Lower leg skin (tissue), 4 donors: ENCODE results near the gene HDAC7. TPM values are rescaled to one million over a fixed set of nuclear protein-coding genes. Genes with fewer than 3 reads are reported as not detected.

Source experiments
- DNase-seq, 2 donors: peaks; one replicate each; pipeline ENCODE4 v3.0.0-alpha.2; 2019; ENCODE audit warnings: low spot score in 2 of 2
- H3K4me3 ChIP-seq: fragments of 200-600 bp; sonication (generic); 2 replicates; pipeline ENCODE4 v1.5.1; 2017; ENCODE audit warnings: mild to moderate bottlenecking, low read depth; ENCODE audit not compliant: poor library complexity, severe bottlenecking
- CTCF ChIP-seq, 3 donors: fragments of 450-650 bp; IDR thresholded peaks; one replicate each; pipeline ENCODE4 v1.5.1; 2016; ENCODE audit warnings: antibody characterized with exemption in 3 of 3, mild to moderate bottlenecking in 3 of 3, moderate library complexity in 2 of 3
- POLR2A ChIP-seq, 2 donors: fragments of 450-650 bp; IDR thresholded peaks; one replicate each; pipeline ENCODE4 v1.6.1; 2016 to 2017; ENCODE audit warnings: antibody characterized with exemption in 2 of 2, mild to moderate bottlenecking in 1 of 2, moderate library complexity in 1 of 2
- WGBS, 2 donors: methylation state at CpG; one replicate each; pipeline ENCODE4 v1.1.5; 2018; 5-methylcytosine and 5-hydroxymethylcytosine counted together
- intact Hi-C: fragments of 100-400 bp; cut with DNase I; formaldehyde crosslinking; loops from one replicate; pipeline ENCODE4 v1.15.0; 2023; ENCODE audit warnings: low total_unique reads
- total RNA-seq, 4 donors: library from RNA; depleted of rRNA; stranded (reverse); fragments of >200 nt; gene quantifications; one replicate each; pipeline ENCODE4 v1.1.0, GENCODE V29; 2016

The HDAC7 gene
- total RNA-seq, 4 donors from 2014 or later = 56.3 to 114 (median 63.5) TPM

- intact Hi-C loops = no loop called here
- DNase-seq = peak; percentile 64 to 95
- WGBS, 2 donors = 31 to 34% methylated on average over 11 of the region's 11 CpGs
- H3K4me3 ChIP-seq = no peak overlapping the region
- TF ChIP-seq POLR2A (IDR thresholded peaks at IDR 0.05) (no peak), CTCF (IDR thresholded peaks at IDR 0.05) (no peak)
Observed at GRCh38 chr12:47753021-47754001, 66.4 kb downstream of the HDAC7 start.

GRCh38 chr12:47752552-47752951 lies 67.2 kb downstream of the HDAC7 start:
- 24 to 48% methylated on average over 7 of the region's 7 CpGs for WGBS, 2 donors
- intact Hi-C loops = no loop called here
- no peak for DNase-seq
- H3K4me3 ChIP-seq = no peak overlapping the region
- TF ChIP-seq CTCF (IDR thresholded peaks at IDR 0.05) = no peak
- no peak for TF ChIP-seq POLR2A (IDR thresholded peaks at IDR 0.05)

- TF ChIP-seq CTCF (IDR thresholded peaks at IDR 0.05) (no peak), POLR2A (IDR thresholded peaks at IDR 0.05) (no peak)
- DNase-seq = no peak
- intact Hi-C loops = no loop called here
- 79 to 85% methylated on average over 4 of the region's 4 CpGs for WGBS, 2 donors
- H3K4me3 ChIP-seq = no peak overlapping the region
Observed at GRCh38 chr12:47752121-47752520, 67.6 kb downstream of the HDAC7 start.

- no peak overlapping the region for H3K4me3 ChIP-seq
- DNase-seq = peak in 1 of 2 donors; percentile 87
- no peak for TF ChIP-seq POLR2A (IDR thresholded peaks at IDR 0.05)
- no peak for TF ChIP-seq CTCF (IDR thresholded peaks at IDR 0.05)
- intact Hi-C loops = no loop called here
- 76 to 80% methylated on average over 8 to 9 of the region's 9 CpGs for WGBS, 2 donors
Observed at GRCh38 chr12:47751561-47751960, 68.1 kb downstream of the HDAC7 start.

- no peak for TF ChIP-seq POLR2A (IDR thresholded peaks at IDR 0.05)
- no peak for TF ChIP-seq CTCF (IDR thresholded peaks at IDR 0.05)
- intact Hi-C loops = no loop called here
- 93 to 94% methylated on average over 19 of the region's 19 CpGs for WGBS, 2 donors
- H3K4me3 ChIP-seq = no peak overlapping the region
- no peak for DNase-seq
Observed at GRCh38 chr12:47750916-47751470, 68.7 kb downstream of the HDAC7 start.
